GM10248 (cell line): ENCODE data around the gene DIP2C.

Experiments used
- CTCF ChIA-PET: fragments of 300-600 bp; sonication (Branson Sonifier 250); formaldehyde crosslinking; extraction: SDS; loops from one replicate; lab custom pipeline; 2021; ENCODE audit warnings: antibody characterized with exemption; lab: Yijun Ruan, JAX
- POLR2A ChIA-PET: fragments of 350-650 bp; sonication (Branson Sonifier 250); formaldehyde crosslinking; extraction: SDS; loops from one replicate; lab custom pipeline; 2020; ENCODE audit warnings: antibody characterized with exemption; lab: Yijun Ruan, JAX
- DNase-seq: peaks from one replicate; pipeline ENCODE4 v3.0.0; 2012; ENCODE audit errors: extremely low spot score
- TF ChIP-seq, protein P1 (sequence below): IDR thresholded peaks from 2 replicates; pipeline ENCODE4 v1.5.1; 2012; ENCODE audit warnings: mild to moderate bottlenecking, low read depth; ENCODE audit errors: extremely low read depth, missing control alignments, control extremely low read depth

DIP2C gene

DNA sequence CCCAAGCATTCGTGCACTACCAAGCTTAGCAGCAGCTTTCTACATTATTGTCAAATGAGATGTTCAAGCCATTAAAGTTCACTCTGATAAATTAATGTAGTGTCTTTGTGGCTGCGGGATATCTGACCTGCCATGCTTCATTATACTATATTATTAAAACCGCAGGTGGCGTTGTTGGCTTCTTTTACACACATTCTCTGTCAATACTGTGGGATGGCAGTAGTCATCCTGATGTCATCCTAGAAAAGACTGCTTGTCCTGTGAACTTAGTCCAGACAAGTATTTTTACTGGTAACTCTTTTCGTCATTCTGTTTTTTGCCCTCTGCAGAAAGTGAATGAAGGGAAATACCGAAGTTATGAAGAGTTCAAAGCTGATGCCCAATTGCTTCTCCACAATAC, 450.4 kb downstream of the DIP2C start:
- no peak for DNase-seq
- TF ChIP-seq, protein P1, sequence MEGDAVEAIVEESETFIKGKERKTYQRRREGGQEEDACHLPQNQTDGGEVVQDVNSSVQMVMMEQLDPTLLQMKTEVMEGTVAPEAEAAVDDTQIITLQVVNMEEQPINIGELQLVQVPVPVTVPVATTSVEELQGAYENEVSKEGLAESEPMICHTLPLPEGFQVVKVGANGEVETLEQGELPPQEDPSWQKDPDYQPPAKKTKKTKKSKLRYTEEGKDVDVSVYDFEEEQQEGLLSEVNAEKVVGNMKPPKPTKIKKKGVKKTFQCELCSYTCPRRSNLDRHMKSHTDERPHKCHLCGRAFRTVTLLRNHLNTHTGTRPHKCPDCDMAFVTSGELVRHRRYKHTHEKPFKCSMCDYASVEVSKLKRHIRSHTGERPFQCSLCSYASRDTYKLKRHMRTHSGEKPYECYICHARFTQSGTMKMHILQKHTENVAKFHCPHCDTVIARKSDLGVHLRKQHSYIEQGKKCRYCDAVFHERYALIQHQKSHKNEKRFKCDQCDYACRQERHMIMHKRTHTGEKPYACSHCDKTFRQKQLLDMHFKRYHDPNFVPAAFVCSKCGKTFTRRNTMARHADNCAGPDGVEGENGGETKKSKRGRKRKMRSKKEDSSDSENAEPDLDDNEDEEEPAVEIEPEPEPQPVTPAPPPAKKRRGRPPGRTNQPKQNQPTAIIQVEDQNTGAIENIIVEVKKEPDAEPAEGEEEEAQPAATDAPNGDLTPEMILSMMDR: no peak
- POLR2A ChIA-PET: no interaction called here
- CTCF ChIA-PET: no interaction called here

DNA sequence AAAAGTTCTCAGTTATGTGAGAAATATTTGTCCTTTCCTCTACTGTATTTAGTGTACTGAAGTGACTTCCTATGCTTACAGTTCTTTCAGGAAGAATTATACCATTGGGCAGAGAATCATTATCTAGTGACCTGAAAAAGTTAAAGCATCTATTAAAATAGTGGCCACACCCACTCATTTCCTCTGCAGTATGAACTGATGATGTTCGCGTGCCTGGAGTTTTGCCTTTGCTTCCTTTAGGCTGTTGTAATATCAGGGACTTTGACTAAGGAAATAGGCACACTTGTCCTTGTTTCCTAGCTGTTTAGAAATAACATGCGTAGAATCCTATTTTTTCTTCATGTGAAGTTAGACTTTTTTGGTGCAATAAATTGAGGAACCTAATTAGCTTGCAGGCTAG, 453.6 kb downstream of the DIP2C start:
- no peak for DNase-seq
- POLR2A ChIA-PET: no interaction called here
- CTCF ChIA-PET: no interaction called here
- TF ChIP-seq, protein P1: no peak

- CTCF ChIA-PET: no interaction called here
- POLR2A ChIA-PET: no interaction called here
Observed at GRCh38 chr10:234708-235406, 454.6 kb downstream of the DIP2C start.

GRCh38 chr10:232878-233277, 456.6 kb downstream of the DIP2C start:
- ChIA-PET POLR2A (no interaction called here), CTCF (no interaction called here)
- TF ChIP-seq, protein P1: no peak
- no peak for DNase-seq

More at GRCh38 chr10:234708-235406, 454.6 kb downstream of the DIP2C start:
- TF ChIP-seq, protein P1: no peak
- no peak for DNase-seq

GRCh38 chr10:232061-232460, 457.4 kb downstream of the DIP2C start:
- TF ChIP-seq, protein P1: no peak
- DNase-seq: no peak
- ChIA-PET CTCF (interaction anchor here (1.2 kb wide), 1 partner anchor 16 kb away, joined by 3 read pairs; no protein-coding TSS in a partner anchor), POLR2A (no interaction called here)

DNA sequence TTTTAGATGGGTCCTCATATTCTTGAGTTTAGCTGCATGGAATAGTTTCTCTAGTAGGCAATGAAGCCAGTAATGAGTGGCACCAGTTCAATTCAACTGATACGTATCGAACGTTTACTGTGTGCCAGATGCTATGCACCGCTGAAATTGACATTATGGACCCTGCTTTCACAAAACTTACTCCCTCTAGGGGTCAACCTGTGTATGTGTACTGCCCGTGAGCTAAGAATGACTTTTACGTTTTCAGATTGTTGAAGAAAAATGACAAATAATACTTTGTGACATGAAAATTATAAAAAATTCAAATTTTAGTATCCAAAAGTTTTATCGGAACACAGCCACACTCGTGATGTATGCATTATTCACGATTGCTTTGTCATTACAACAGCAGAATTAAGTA, 458.7 kb downstream of the DIP2C start:
- POLR2A ChIA-PET: no interaction called here
- no peak for DNase-seq
- TF ChIP-seq, protein P1: no peak
- CTCF ChIA-PET: interaction anchor here (1.2 to 1.4 kb wide), 2 partner anchors 10 to 17 kb away, joined by 3 to 5 read pairs; no protein-coding TSS in a partner anchor
